Uterus (tissue), 4 donors: ENCODE data around the gene PRDX1. TPM values are rescaled to one million over a fixed set of nuclear protein-coding genes. Genes with fewer than 3 reads are reported as not detected.

Source experiments
- DNase-seq, 2 donors: peaks; one replicate each; pipeline ENCODE4 v3.0.0-alpha.2; 2019 to 2020
- H3K27ac ChIP-seq, 2 donors: fragments of 200-600 bp; sonication (generic); 1 replicate in 1 of 2; 2 replicates in 1 of 2; pipeline ENCODE4 v1.5.1; 2016 to 2018
- H3K27me3 ChIP-seq, 2 donors: fragments of 200-600 bp; sonication (generic); one replicate each; pipeline ENCODE4 v1.5.1; 2018 to 2019; ENCODE audit warnings: control low read depth in 1 of 2
- H3K36me3 ChIP-seq, 2 donors: fragments of 200-600 bp; sonication (generic); one replicate each; pipeline ENCODE4 v1.5.1; 2019; ENCODE audit warnings: control low read depth in 1 of 2
- H3K4me1 ChIP-seq, 2 donors: fragments of 200-600 bp; sonication (generic); one replicate each; pipeline ENCODE4 v1.5.1; 2018 to 2019; ENCODE audit warnings: control low read depth in 1 of 2
- H3K4me3 ChIP-seq, 2 donors: fragments of 200-600 bp; sonication (generic); 1 replicate in 1 of 2; 2 replicates in 1 of 2; pipeline ENCODE4 v1.5.1; 2018 to 2019; ENCODE audit warnings: mild to moderate bottlenecking in 1 of 2
- H3K9me3 ChIP-seq, 2 donors: fragments of 200-600 bp; sonication (generic); one replicate each; pipeline ENCODE4 v1.5.1; 2019; ENCODE audit warnings: control low read depth in 1 of 2
- CTCF ChIP-seq, 4 experiments: fragments of 200-600 bp in 2 of 4; fragments of 450-650 bp in 2 of 4; sonication (generic) in 2 of 4; IDR thresholded peaks; one replicate each; pipeline ENCODE4 v1.5.1; 2016 to 2019; ENCODE audit warnings: antibody characterized with exemption in 4 of 4, mild to moderate bottlenecking in 2 of 4, moderate library complexity in 1 of 4
- POLR2A ChIP-seq, 2 donors: fragments of 450-650 bp; IDR thresholded peaks; one replicate each; pipeline ENCODE4 v1.6.1; 2016; ENCODE audit warnings: antibody characterized with exemption in 2 of 2, mild to moderate bottlenecking in 1 of 2, moderate library complexity in 1 of 2
- intact Hi-C: fragments of 100-400 bp; cut with DNase I; formaldehyde crosslinking; loops from one replicate; pipeline ENCODE4 v1.15.1; 2023; ENCODE audit warnings: low total_unique reads
- total RNA-seq, 4 donors: library from RNA; depleted of rRNA in 3 of 4; stranded (reverse); fragments of >200 nt in 3 of 4; gene quantifications; one replicate each; pipeline versions ENCODE4 v1.1.0 to v1.2.4, GENCODE V29; 2014 to 2023
- donor health status: DM: yes; HTN: yes; CAD: no.

PRDX1 gene
- total RNA-seq, result 100 to 1,000 TPM; 189 to 253 (median 202) TPM

- H3K4me1 ChIP-seq, result no peaks in the 10 kb centered on the region
- DNase-seq, result peak; percentile 98 to 99
- peak within 1 kb of the TSS; percentile 94 to 97 for H3K27ac ChIP-seq
- TF ChIP-seq POLR2A (IDR thresholded peaks at IDR 0.05), result peak; percentile 96 to 99
- TF ChIP-seq CTCF (IDR thresholded peaks at IDR 0.05), result peak in 3 of 4 experiments; percentile 17 to 29 (median 24)
- intact Hi-C loops, result no loop called here
- H3K27me3 ChIP-seq, result no peaks in the 10 kb centered on the region
- no peaks in the 10 kb centered on the region for H3K36me3 ChIP-seq
- peak within 1 kb of the TSS; percentile 88 to 90 for H3K4me3 ChIP-seq
- H3K9me3 ChIP-seq, result no peaks in the 10 kb centered on the region
Measured at GRCh38 chr1:45521413-45522323, at the start of gene PRDX1. Gene PRDX1 (minus strand): TSS chr1:45521884. CDS start chr1:45519043, 2,841 bp downstream.

GRCh38 chr1:45570631-45571030, 48.9 kb upstream of the PRDX1 start:
- no peak for TF ChIP-seq CTCF (IDR thresholded peaks at IDR 0.05)
- TF ChIP-seq POLR2A (IDR thresholded peaks at IDR 0.05), result no peak
- DNase-seq, result no peak
- intact Hi-C loops, result no loop called here
- H3K27me3 ChIP-seq, result no peaks in the 10 kb centered on the region
- no peaks in the 10 kb centered on the region for H3K36me3 ChIP-seq
- no peaks in the 10 kb centered on the region for H3K4me1 ChIP-seq
- H3K27ac ChIP-seq, result peak overlapping the region in 1 of 2 donors; percentile 24
- H3K4me3 ChIP-seq, result no peak overlapping the region
- H3K9me3 ChIP-seq, result no peaks in the 10 kb centered on the region

- intact Hi-C loops, result loop anchor here (10.0 kb wide), 2 partner anchors 55 to 215 kb away; no protein-coding TSS in a partner anchor
- Histone ChIP-seq H3K4me3 (no peak overlapping the region), H3K9me3 (no peaks in the 10 kb centered on the region), H3K4me1 (no peaks in the 10 kb centered on the region), H3K27me3 (no peaks in the 10 kb centered on the region), H3K36me3 (no peaks in the 10 kb centered on the region), H3K27ac (peak overlapping the region in 1 of 2 donors; percentile 24)
- peak; percentile 69 to 78 for DNase-seq
- TF ChIP-seq CTCF (IDR thresholded peaks at IDR 0.05) (peak; percentile 93 to 96 (median 96)), POLR2A (IDR thresholded peaks at IDR 0.05) (no peak)
Measured at GRCh38 chr1:45569962-45570581, 48.4 kb upstream of the PRDX1 start.

- TF ChIP-seq POLR2A (IDR thresholded peaks at IDR 0.05), result no peak
- no peak for TF ChIP-seq CTCF (IDR thresholded peaks at IDR 0.05)
- Histone ChIP-seq H3K36me3 (no peaks in the 10 kb centered on the region), H3K27ac (no peak overlapping the region), H3K4me1 (no peaks in the 10 kb centered on the region), H3K27me3 (no peaks in the 10 kb centered on the region), H3K4me3 (no peak overlapping the region), H3K9me3 (no peaks in the 10 kb centered on the region)
- intact Hi-C loops, result loop anchor here (10.0 kb wide), 2 partner anchors 55 to 215 kb away; no protein-coding TSS in a partner anchor
- no peak for DNase-seq
Measured at GRCh38 chr1:45569571-45569961, 47.9 kb upstream of the PRDX1 start.

GRCh38 chr1:45568421-45568820, 46.7 kb upstream of the PRDX1 start:
- TF ChIP-seq CTCF (IDR thresholded peaks at IDR 0.05), result no peak
- no peak for TF ChIP-seq POLR2A (IDR thresholded peaks at IDR 0.05)
- intact Hi-C loops, result loop anchor here (10.0 kb wide), 2 partner anchors 54 to 214 kb away; no protein-coding TSS in a partner anchor
- Histone ChIP-seq H3K27me3 (no peaks in the 10 kb centered on the region), H3K9me3 (no peaks in the 10 kb centered on the region), H3K4me3 (no peak overlapping the region), H3K36me3 (no peaks in the 10 kb centered on the region), H3K27ac (no peak overlapping the region), H3K4me1 (no peaks in the 10 kb centered on the region)
- no peak for DNase-seq
